Esophagus squamous epithelium (tissue), 5 donors: ENCODE data around the gene PEX7. TPM values are rescaled to one million over a fixed set of nuclear protein-coding genes. Genes with fewer than 3 reads are reported as not detected.

Experiments used
- DNase-seq: peaks from one replicate; lab custom pipeline; 2025; lab: John Stamatoyannopoulos, UW
- H3K27ac ChIP-seq, 4 donors: fragments of 200-600 bp; sonication (generic); one replicate each; pipeline ENCODE4 v1.5.1; 2016 to 2019; ENCODE audit warnings: mild to moderate bottlenecking in 1 of 4
- H3K27me3 ChIP-seq, 4 donors: fragments of 200-600 bp; sonication (generic); 1 replicate in 3 of 4; 2 replicates in 1 of 4; pipeline versions ENCODE4 v1.5.1 to v1.6.0; 2017 to 2021; ENCODE audit warnings: antibody characterized with exemption in 1 of 4
- H3K36me3 ChIP-seq, 3 donors: fragments of 200-600 bp; sonication (generic); one replicate each; pipeline ENCODE4 v1.5.1; 2016 to 2019
- H3K4me1 ChIP-seq, 3 donors: fragments of 200-600 bp; sonication (generic); one replicate each; pipeline ENCODE4 v1.5.1; 2017 to 2019
- H3K4me3 ChIP-seq, 4 donors: fragments of 200-600 bp; sonication (generic); 1 replicate in 3 of 4; 2 replicates in 1 of 4; pipeline ENCODE4 v1.5.1; 2016 to 2019; ENCODE audit warnings: mild to moderate bottlenecking in 2 of 4, moderate library complexity in 1 of 4
- H3K9me3 ChIP-seq, 3 donors: fragments of 200-600 bp; sonication (generic); one replicate each; pipeline ENCODE4 v1.5.1; 2016 to 2019
- POLR2A ChIP-seq, 4 donors: fragments of 450-650 bp; IDR thresholded peaks; one replicate each; pipeline ENCODE4 v1.6.1; 2017; ENCODE audit warnings: antibody characterized with exemption in 4 of 4, mild to moderate bottlenecking in 4 of 4, moderate library complexity in 3 of 4
- WGBS, 2 donors: methylation state at CpG; one replicate each; pipeline ENCODE4 v1.1.5; 2018; 5-methylcytosine and 5-hydroxymethylcytosine counted together
- intact Hi-C: fragments of 100-400 bp; cut with DNase I; formaldehyde crosslinking; loops from one replicate; pipeline ENCODE4 v1.15.0; 2022
- total RNA-seq, 4 donors: library from RNA; depleted of rRNA; stranded (reverse); fragments of >200 nt; gene quantifications; one replicate each; pipeline ENCODE4 v1.1.0, GENCODE V29; 2016
- TF ChIP-seq, protein P1 (sequence below), 6 experiments: fragments of 450-650 bp in 4 of 6; fragments of 200-600 bp in 2 of 6; sonication (generic) in 2 of 6; IDR thresholded peaks; one replicate each; pipeline ENCODE4 v1.5.1; 2016 to 2019; ENCODE audit warnings: antibody characterized with exemption in 6 of 6, mild to moderate bottlenecking in 4 of 6, moderate library complexity in 4 of 6
- donor health status: DM: yes; HTN: yes; CAD: no.

The PEX7 gene, protein sequence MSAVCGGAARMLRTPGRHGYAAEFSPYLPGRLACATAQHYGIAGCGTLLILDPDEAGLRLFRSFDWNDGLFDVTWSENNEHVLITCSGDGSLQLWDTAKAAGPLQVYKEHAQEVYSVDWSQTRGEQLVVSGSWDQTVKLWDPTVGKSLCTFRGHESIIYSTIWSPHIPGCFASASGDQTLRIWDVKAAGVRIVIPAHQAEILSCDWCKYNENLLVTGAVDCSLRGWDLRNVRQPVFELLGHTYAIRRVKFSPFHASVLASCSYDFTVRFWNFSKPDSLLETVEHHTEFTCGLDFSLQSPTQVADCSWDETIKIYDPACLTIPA
- total RNA-seq = 10 to 100 TPM in 3 of 4 donors, 1 to 10 TPM in 1; 5.4 to 14.2 (median 11.8) TPM

- no peaks in the 10 kb centered on the region for H3K27me3 ChIP-seq
- no peaks in the 10 kb centered on the region for H3K9me3 ChIP-seq
- peak; percentile 60 for DNase-seq
- H3K4me3 ChIP-seq = peak within 1 kb of the TSS; percentile 53 to 99 (median 76)
- H3K4me1 ChIP-seq = peaks cover 3 to 18% (median 3%) of the 10 kb centered on the region in 3 donors
- peak in 2 of 4 donors; percentile 64 to 73 for TF ChIP-seq POLR2A (IDR thresholded peaks at IDR 0.05)
- TF ChIP-seq, protein P1, sequence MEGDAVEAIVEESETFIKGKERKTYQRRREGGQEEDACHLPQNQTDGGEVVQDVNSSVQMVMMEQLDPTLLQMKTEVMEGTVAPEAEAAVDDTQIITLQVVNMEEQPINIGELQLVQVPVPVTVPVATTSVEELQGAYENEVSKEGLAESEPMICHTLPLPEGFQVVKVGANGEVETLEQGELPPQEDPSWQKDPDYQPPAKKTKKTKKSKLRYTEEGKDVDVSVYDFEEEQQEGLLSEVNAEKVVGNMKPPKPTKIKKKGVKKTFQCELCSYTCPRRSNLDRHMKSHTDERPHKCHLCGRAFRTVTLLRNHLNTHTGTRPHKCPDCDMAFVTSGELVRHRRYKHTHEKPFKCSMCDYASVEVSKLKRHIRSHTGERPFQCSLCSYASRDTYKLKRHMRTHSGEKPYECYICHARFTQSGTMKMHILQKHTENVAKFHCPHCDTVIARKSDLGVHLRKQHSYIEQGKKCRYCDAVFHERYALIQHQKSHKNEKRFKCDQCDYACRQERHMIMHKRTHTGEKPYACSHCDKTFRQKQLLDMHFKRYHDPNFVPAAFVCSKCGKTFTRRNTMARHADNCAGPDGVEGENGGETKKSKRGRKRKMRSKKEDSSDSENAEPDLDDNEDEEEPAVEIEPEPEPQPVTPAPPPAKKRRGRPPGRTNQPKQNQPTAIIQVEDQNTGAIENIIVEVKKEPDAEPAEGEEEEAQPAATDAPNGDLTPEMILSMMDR (IDR thresholded peaks at IDR 0.05) = peak in 4 of 6 experiments; percentile 59 to 70 (median 65)
- H3K36me3 ChIP-seq = peaks cover 0 to 26% (median 0%) of the 10 kb centered on the region in 3 donors
- intact Hi-C loops = no loop called here
- H3K27ac ChIP-seq = peak within 1 kb of the TSS; percentile 86 to 98 (median 94)
- whole genome bisulfite sequencing, 2 donors = 0 to 2% methylated on average over 2 to 10 of the region's 78 CpGs
These were observed at the start of gene PEX7 for GRCh38 chr6:136822376-136823127. Gene PEX7 (plus strand): TSS chr6:136822592. CDS start chr6:136822666, 74 bp downstream.

DNA sequence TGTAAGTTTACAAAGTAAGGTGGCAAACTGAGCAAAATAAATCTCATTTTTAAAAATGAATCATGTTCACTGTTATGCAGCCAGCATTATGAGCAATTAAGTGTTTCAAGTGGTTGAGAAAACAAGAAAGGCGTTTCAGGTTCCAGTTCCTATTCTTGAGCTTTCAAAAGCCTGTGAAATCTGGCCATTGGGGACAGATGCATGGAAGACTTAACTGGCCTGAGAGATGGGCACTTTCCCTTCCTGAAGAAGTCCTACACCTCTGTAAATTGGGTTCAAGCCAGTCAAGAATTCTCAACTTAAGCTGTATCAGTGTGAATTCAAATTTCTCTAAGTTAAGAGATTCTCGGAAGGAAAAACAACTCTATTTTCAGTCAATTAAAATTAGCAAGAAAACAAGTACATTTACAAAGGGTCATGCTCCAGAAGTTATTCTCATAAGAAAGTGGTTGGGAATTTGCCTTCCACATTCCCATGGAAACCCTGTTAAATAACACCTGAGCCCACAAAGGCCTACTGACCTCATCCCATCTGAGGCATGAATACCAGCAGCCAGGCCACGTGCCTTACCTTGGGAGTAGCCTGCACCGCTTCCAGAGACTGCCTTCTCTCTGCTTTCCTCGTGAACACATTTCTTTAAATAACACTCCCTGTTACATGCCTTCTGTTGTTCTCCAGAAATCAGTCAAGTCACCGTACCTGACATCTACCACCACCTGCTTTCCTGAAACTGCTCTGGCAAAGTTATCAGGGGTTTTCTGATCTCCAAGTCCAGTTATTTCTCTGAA lies 49.5 kb upstream of the PEX7 start:
- Histone ChIP-seq H3K27me3 (no peaks in the 10 kb centered on the region), H3K4me1 (peaks cover 0 to 60% (median 44%) of the 10 kb centered on the region in 3 donors), H3K4me3 (no peak overlapping the region), H3K36me3 (no peaks in the 10 kb centered on the region), H3K9me3 (no peaks in the 10 kb centered on the region), H3K27ac (peak overlapping the region in 2 of 4 donors; percentile 4 to 30)
- WGBS, 2 donors = 66 to 82% methylated on average over 6 of the region's 6 CpGs
- DNase-seq = no peak
- intact Hi-C loops = no loop called here
- TF ChIP-seq POLR2A (IDR thresholded peaks at IDR 0.05) = no peak
- TF ChIP-seq, protein P1 (IDR thresholded peaks at IDR 0.05) = no peak

DNA sequence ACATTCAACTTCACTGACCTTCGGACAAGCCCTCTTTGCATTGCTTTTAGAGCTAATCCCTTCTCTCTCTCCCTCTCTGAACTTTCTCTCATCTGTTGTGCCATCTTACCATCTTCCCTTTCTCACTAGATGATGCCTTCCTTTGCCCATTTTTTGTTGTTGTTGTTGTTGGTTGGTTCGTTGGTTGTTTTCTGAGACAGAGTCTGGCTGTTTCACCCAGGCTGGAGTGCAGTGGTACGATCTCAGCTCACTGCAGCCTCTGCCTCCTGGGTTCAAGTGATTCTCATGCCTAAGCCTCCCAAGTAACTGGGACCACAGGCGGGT lies 49.0 kb upstream of the PEX7 start:
- DNase-seq = no peak
- Histone ChIP-seq H3K36me3 (no peaks in the 10 kb centered on the region), H3K27me3 (no peaks in the 10 kb centered on the region), H3K9me3 (no peaks in the 10 kb centered on the region), H3K27ac (peak overlapping the region in 2 of 4 donors; percentile 2 to 4), H3K4me3 (no peak overlapping the region), H3K4me1 (peaks cover 0 to 55% (median 44%) of the 10 kb centered on the region in 3 donors)
- TF ChIP-seq POLR2A (IDR thresholded peaks at IDR 0.05) = no peak
- TF ChIP-seq, protein P1 (IDR thresholded peaks at IDR 0.05) = no peak
- intact Hi-C loops = no loop called here
- 93 to 97% methylated on average over 4 of the region's 4 CpGs for WGBS, 2 donors

GRCh38 chr6:136774228-136775041 lies 48.0 kb upstream of the PEX7 start:
- Histone ChIP-seq H3K4me3 (no peak overlapping the region), H3K27ac (peak overlapping the region; percentile 28 to 64 (median 45)), H3K4me1 (peaks cover 0 to 55% (median 44%) of the 10 kb centered on the region in 3 donors), H3K9me3 (no peaks in the 10 kb centered on the region), H3K27me3 (no peaks in the 10 kb centered on the region), H3K36me3 (no peaks in the 10 kb centered on the region)
- DNase-seq = no peak
- WGBS, 2 donors = 63 to 69% methylated on average over 6 of the region's 6 CpGs
- TF ChIP-seq, protein P1 (IDR thresholded peaks at IDR 0.05) = no peak
- TF ChIP-seq POLR2A (IDR thresholded peaks at IDR 0.05) = no peak
- intact Hi-C loops = no loop called here
